ENCODE results near the gene NR1H3. TPM values are rescaled to one million over a fixed set of nuclear protein-coding genes. Genes with fewer than 3 reads are reported as not detected.

Gene NR1H3
- total and polyA plus RNA-seq, 9 donors, result 18.0 to 39.7 (median 27.3) TPM

DNA sequence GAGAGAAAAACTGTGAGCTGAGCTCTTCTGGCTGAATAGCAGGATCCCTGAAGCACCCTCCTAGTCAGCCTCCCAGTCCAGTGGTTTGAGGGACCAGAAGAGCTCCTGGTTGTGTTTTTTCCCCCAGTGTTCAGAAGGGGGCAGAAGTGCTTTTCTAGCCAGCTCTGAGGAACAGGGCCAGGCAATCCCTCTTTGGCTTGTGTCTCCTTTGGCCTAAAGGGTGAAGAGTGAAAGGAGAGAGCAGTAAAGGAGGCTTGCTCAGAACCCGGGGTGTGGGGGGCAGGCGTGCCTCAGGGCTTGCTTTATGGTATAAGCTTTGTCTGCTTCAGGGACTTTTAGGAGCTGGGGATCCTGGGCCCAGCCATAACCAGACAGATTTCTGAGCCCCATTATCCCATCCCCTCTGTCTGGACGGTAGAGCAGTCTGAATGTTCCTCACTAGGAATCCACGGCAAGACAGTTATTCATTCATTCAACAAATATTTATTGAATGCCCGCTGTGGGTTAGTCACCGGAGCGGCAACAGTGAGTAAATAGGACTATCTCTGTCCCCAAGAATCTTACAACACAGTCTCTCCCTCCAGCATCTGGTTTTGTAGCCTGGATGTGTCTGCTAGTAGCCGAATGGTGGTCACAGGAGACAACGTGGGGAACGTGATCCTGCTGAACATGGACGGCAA is 23.7 kb upstream of the NR1H3 start:
- TF ChIP-seq POLR2A (IDR thresholded peaks at IDR 0.05), result no peak
- TF ChIP-seq, protein P1, sequence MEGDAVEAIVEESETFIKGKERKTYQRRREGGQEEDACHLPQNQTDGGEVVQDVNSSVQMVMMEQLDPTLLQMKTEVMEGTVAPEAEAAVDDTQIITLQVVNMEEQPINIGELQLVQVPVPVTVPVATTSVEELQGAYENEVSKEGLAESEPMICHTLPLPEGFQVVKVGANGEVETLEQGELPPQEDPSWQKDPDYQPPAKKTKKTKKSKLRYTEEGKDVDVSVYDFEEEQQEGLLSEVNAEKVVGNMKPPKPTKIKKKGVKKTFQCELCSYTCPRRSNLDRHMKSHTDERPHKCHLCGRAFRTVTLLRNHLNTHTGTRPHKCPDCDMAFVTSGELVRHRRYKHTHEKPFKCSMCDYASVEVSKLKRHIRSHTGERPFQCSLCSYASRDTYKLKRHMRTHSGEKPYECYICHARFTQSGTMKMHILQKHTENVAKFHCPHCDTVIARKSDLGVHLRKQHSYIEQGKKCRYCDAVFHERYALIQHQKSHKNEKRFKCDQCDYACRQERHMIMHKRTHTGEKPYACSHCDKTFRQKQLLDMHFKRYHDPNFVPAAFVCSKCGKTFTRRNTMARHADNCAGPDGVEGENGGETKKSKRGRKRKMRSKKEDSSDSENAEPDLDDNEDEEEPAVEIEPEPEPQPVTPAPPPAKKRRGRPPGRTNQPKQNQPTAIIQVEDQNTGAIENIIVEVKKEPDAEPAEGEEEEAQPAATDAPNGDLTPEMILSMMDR (IDR thresholded peaks at IDR 0.05), result peak in 1 of 3 donors; percentile 11

DNA sequence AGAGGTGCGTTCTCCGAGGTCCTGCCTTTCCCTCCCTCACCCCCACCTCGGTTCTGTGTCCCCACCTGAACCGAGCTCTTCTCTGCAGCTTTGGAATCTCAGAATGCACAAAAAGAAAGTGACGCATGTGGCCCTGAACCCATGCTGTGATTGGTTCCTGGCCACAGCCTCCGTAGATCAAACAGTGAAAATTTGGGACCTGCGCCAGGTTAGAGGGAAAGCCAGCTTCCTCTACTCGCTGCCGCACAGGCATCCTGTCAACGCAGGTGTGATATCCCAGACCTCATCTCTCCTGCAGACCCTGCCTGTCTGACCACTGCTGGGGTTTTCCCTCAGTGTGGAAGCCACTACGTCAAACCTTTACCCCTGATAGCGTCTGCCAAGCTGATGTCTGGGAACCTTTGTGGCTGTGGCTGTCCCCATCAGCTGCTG is 23.1 kb upstream of the NR1H3 start:
- H3K27me3 ChIP-seq, result no peaks in the 10 kb centered on the region
- no peaks in the 10 kb centered on the region for H3K4me1 ChIP-seq (ENCODE audit: insufficient read depth)
- 22 to 39% (median 23%) methylated on average over 12 of the region's 12 CpGs for WGBS, 3 donors
- no peak overlapping the region for H3K4me3 ChIP-seq
- H3K9me3 ChIP-seq, result no peaks in the 10 kb centered on the region
- H3K27ac ChIP-seq, result peak overlapping the region in 1 of 2 donors; percentile 29
- no peaks in the 10 kb centered on the region for H3K36me3 ChIP-seq
- peak; percentile 54 to 68 (median 64) for DNase-seq
- TF ChIP-seq, protein P1 (IDR thresholded peaks at IDR 0.05), result no peak
- TF ChIP-seq EP300 (IDR thresholded peaks at IDR 0.05), result no peak
- TF ChIP-seq POLR2A (IDR thresholded peaks at IDR 0.05), result no peak
- intact Hi-C loops (cut with DNase I), result no loop called here

More for the DNA sequence above, 23.7 kb upstream of the NR1H3 start:
- Histone ChIP-seq H3K36me3 (no peaks in the 10 kb centered on the region), H3K4me1 (ENCODE audit: insufficient read depth) (no peaks in the 10 kb centered on the region), H3K27ac (peak overlapping the region in 1 of 2 donors; percentile 29), H3K9me3 (no peaks in the 10 kb centered on the region), H3K27me3 (no peaks in the 10 kb centered on the region), H3K4me3 (no peak overlapping the region)
- peak in 1 of 5 donors; percentile 46 for DNase-seq
- WGBS, 3 donors, result 18 to 40% (median 25%) methylated on average over 11 of the region's 11 CpGs
- intact Hi-C loops (cut with DNase I), result no loop called here

DNA sequence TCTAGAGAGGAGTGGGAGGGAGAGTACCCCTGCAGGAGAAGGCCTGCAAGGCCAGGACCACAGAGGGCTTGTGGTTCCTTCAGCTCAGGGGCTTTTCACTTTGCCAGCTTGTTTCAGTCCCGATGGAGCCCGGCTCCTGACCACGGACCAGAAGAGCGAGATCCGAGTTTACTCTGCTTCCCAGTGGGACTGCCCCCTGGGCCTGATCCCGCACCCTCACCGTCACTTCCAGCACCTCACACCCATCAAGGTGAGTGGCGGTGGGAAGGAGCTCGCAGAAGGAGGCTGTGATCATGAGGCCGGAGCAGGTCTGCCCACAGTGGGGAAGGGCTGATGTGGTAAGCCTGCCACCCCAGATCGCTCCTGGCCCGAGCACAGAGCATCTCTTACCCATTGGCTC is 22.6 kb upstream of the NR1H3 start:
- intact Hi-C loops (cut with DNase I), result no loop called here
- TF ChIP-seq EP300 (IDR thresholded peaks at IDR 0.05) (no peak), POLR2A (IDR thresholded peaks at IDR 0.05) (no peak)
- TF ChIP-seq, protein P1 (IDR thresholded peaks at IDR 0.05), result no peak
- WGBS, 3 donors, result 83 to 88% (median 84%) methylated on average over 12 of the region's 12 CpGs
- H3K4me3 ChIP-seq, result no peak overlapping the region
- no peaks in the 10 kb centered on the region for H3K4me1 ChIP-seq (ENCODE audit: insufficient read depth)
- no peak for DNase-seq
- peak overlapping the region in 1 of 2 donors; percentile 29 for H3K27ac ChIP-seq
- no peaks in the 10 kb centered on the region for H3K27me3 ChIP-seq
- H3K36me3 ChIP-seq, result no peaks in the 10 kb centered on the region
- H3K9me3 ChIP-seq, result no peaks in the 10 kb centered on the region

DNA sequence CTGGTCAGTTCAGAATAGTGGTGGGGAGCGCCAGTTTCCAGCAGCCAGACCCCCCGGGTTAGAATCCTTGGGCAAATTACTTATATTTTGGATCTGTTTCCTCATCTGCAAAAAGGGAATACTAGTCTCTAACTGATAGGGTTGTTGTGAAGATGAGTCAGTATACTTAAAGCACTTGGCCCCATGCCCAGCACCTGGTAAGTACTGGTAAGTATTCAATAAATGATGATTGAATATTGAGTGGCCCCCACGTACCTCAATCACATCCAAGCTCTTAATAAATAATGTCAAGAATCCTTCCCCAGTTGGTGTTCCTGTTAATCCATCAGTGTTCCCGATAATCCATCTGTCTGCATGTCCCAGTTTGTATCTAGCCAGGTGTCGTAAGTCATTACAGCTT is 21.3 kb upstream of the NR1H3 start:
- 79 to 88% (median 85%) methylated on average over 5 of the region's 5 CpGs for WGBS, 3 donors
- no peaks in the 10 kb centered on the region for H3K36me3 ChIP-seq

More for the DNA sequence above, 21.3 kb upstream of the NR1H3 start:
- no peak overlapping the region for H3K27ac ChIP-seq
- no peaks in the 10 kb centered on the region for H3K9me3 ChIP-seq
- no peak overlapping the region for H3K4me3 ChIP-seq
- H3K4me1 ChIP-seq (ENCODE audit: insufficient read depth), result no peaks in the 10 kb centered on the region
- intact Hi-C loops (cut with DNase I), result no loop called here
- TF ChIP-seq, protein P1 (IDR thresholded peaks at IDR 0.05), result no peak
- TF ChIP-seq EP300 (IDR thresholded peaks at IDR 0.05), result no peak
- H3K27me3 ChIP-seq, result no peaks in the 10 kb centered on the region
- no peak for DNase-seq
